ENCODE measurements around the gene NRXN2.

- TF ChIP-seq, protein P1, sequence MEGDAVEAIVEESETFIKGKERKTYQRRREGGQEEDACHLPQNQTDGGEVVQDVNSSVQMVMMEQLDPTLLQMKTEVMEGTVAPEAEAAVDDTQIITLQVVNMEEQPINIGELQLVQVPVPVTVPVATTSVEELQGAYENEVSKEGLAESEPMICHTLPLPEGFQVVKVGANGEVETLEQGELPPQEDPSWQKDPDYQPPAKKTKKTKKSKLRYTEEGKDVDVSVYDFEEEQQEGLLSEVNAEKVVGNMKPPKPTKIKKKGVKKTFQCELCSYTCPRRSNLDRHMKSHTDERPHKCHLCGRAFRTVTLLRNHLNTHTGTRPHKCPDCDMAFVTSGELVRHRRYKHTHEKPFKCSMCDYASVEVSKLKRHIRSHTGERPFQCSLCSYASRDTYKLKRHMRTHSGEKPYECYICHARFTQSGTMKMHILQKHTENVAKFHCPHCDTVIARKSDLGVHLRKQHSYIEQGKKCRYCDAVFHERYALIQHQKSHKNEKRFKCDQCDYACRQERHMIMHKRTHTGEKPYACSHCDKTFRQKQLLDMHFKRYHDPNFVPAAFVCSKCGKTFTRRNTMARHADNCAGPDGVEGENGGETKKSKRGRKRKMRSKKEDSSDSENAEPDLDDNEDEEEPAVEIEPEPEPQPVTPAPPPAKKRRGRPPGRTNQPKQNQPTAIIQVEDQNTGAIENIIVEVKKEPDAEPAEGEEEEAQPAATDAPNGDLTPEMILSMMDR (IDR thresholded peaks at IDR 0.05) = no peak
- TF ChIP-seq POLR2A (IDR thresholded peaks at IDR 0.05) = no peak
Observed at GRCh38 chr11:64558065-64558745, 164.8 kb downstream of the NRXN2 start.

Measured in heart left ventricle (tissue), 13 donors.